ENCODE measurements around the gene NCOA3.
A peak's percentile ranks its signal among the peaks of the same experiment; 100 is the strongest.

The NCOA3 gene

GRCh38 chr20:47676912-47677634 lies 175.4 kb downstream of the NCOA3 start:
- Histone ChIP-seq H3K9ac (ENCODE audit: low read depth, low read length) (no peak overlapping the region), H3K4me3 (ENCODE audit: low read length) (no peak overlapping the region), H3K27ac (ENCODE audit: low read depth, low read length) (no peak overlapping the region), H3K36me3 (ENCODE audit: insufficient read depth, low read length) (peaks cover 3% of the 10 kb centered on the region; the same call in 1 of the 2 replicates), H3K4me1 (ENCODE audit: insufficient read depth, low read length) (0 out of 2 replicates have a peak, but pooled peaks cover 2% of the 10 kb centered on the region), H3K27me3 (ENCODE audit: insufficient read depth, low read length) (no peaks in the 10 kb centered on the region), H3K9me3 (ENCODE audit: insufficient read depth, low read depth, low read length) (no peaks in the 10 kb centered on the region)
- 93% methylated on average over 18 of the region's 18 CpGs for WGBS

GRCh38 chr20:47677635-47678453 lies 176.2 kb downstream of the NCOA3 start:
- Histone ChIP-seq H3K27ac (ENCODE audit: low read depth, low read length) (no peak overlapping the region), H3K27me3 (ENCODE audit: insufficient read depth, low read length) (no peaks in the 10 kb centered on the region), H3K36me3 (ENCODE audit: insufficient read depth, low read length) (peaks cover 4% of the 10 kb centered on the region; the same call in 1 of the 2 replicates), H3K4me3 (ENCODE audit: low read length) (no peak overlapping the region), H3K4me1 (ENCODE audit: insufficient read depth, low read length) (0 out of 2 replicates have a peak, but pooled peaks cover 2% of the 10 kb centered on the region), H3K9ac (ENCODE audit: low read depth, low read length) (no peak overlapping the region), H3K9me3 (ENCODE audit: insufficient read depth, low read depth, low read length) (no peaks in the 10 kb centered on the region)
- 45% methylated on average over 15 of the region's 15 CpGs for WGBS

- H3K4me1 ChIP-seq (ENCODE audit: insufficient read depth, low read length), result 0 out of 2 replicates have a peak, but pooled peaks cover 2% of the 10 kb centered on the region
- no peak overlapping the region for H3K9ac ChIP-seq (ENCODE audit: low read depth, low read length)
- peaks cover 9% of the 10 kb centered on the region; the same call in 1 of the 2 replicates for H3K36me3 ChIP-seq (ENCODE audit: insufficient read depth, low read length)
- no peaks in the 10 kb centered on the region for H3K27me3 ChIP-seq (ENCODE audit: insufficient read depth, low read length)
- no peak overlapping the region for H3K27ac ChIP-seq (ENCODE audit: low read depth, low read length)
- 94% methylated on average over 17 of the region's 17 CpGs for WGBS
- H3K4me3 ChIP-seq (ENCODE audit: low read length), result no peak overlapping the region
- no peaks in the 10 kb centered on the region for H3K9me3 ChIP-seq (ENCODE audit: insufficient read depth, low read depth, low read length)
These were observed 176.8 kb downstream of the NCOA3 start for GRCh38 chr20:47678536-47678935.

GRCh38 chr20:47679462-47679861 lies 177.8 kb downstream of the NCOA3 start:
- Histone ChIP-seq H3K27me3 (ENCODE audit: insufficient read depth, low read length) (no peaks in the 10 kb centered on the region), H3K9me3 (ENCODE audit: insufficient read depth, low read depth, low read length) (no peaks in the 10 kb centered on the region), H3K4me1 (ENCODE audit: insufficient read depth, low read length) (0 out of 2 replicates have a peak, but pooled peaks cover 2% of the 10 kb centered on the region), H3K36me3 (ENCODE audit: insufficient read depth, low read length) (peaks cover 10% of the 10 kb centered on the region; the same call in 1 of the 2 replicates), H3K4me3 (ENCODE audit: low read length) (no peak overlapping the region), H3K9ac (ENCODE audit: low read depth, low read length) (no peak overlapping the region), H3K27ac (ENCODE audit: low read depth, low read length) (no peak overlapping the region)
- WGBS, result 94% methylated on average over 4 of the region's 4 CpGs

- Histone ChIP-seq H3K27me3 (ENCODE audit: insufficient read depth, low read length) (no peaks in the 10 kb centered on the region), H3K9ac (ENCODE audit: low read depth, low read length) (no peak overlapping the region), H3K9me3 (ENCODE audit: insufficient read depth, low read depth, low read length) (no peaks in the 10 kb centered on the region), H3K4me1 (ENCODE audit: insufficient read depth, low read length) (no peaks in the 10 kb centered on the region), H3K36me3 (ENCODE audit: insufficient read depth, low read length) (peaks cover 10% of the 10 kb centered on the region; the same call in 1 of the 2 replicates), H3K4me3 (ENCODE audit: low read length) (no peak overlapping the region), H3K27ac (ENCODE audit: low read depth, low read length) (no peak overlapping the region)
- WGBS, result 94% methylated on average over 6 of the region's 6 CpGs
These were observed 179.3 kb downstream of the NCOA3 start for GRCh38 chr20:47680804-47681529.

GRCh38 chr20:47682028-47682783 lies 180.5 kb downstream of the NCOA3 start:
- WGBS, result 90% methylated on average over 22 of the region's 22 CpGs
- Histone ChIP-seq H3K9ac (ENCODE audit: low read depth, low read length) (no peak overlapping the region), H3K36me3 (ENCODE audit: insufficient read depth, low read length) (peaks cover 10% of the 10 kb centered on the region; the same call in 1 of the 2 replicates), H3K9me3 (ENCODE audit: insufficient read depth, low read depth, low read length) (no peaks in the 10 kb centered on the region), H3K27ac (ENCODE audit: low read depth, low read length) (no peak overlapping the region), H3K4me3 (ENCODE audit: low read length) (no peak overlapping the region), H3K27me3 (ENCODE audit: insufficient read depth, low read length) (no peaks in the 10 kb centered on the region), H3K4me1 (ENCODE audit: insufficient read depth, low read length) (peaks cover 5% of the 10 kb centered on the region; the same call in 1 of the 2 replicates)

- Histone ChIP-seq H3K9me3 (ENCODE audit: insufficient read depth, low read depth, low read length) (no peaks in the 10 kb centered on the region), H3K36me3 (ENCODE audit: insufficient read depth, low read length) (peaks cover 10% of the 10 kb centered on the region; the same call in 1 of the 2 replicates), H3K27me3 (ENCODE audit: insufficient read depth, low read length) (no peaks in the 10 kb centered on the region), H3K9ac (ENCODE audit: low read depth, low read length) (no peak overlapping the region), H3K4me3 (ENCODE audit: low read length) (no peak overlapping the region), H3K4me1 (ENCODE audit: insufficient read depth, low read length) (peaks cover 5% of the 10 kb centered on the region; the same call in 1 of the 2 replicates), H3K27ac (ENCODE audit: low read depth, low read length) (no peak overlapping the region)
- whole genome bisulfite sequencing, result 95% methylated on average over 19 of the region's 19 CpGs
These were observed 181.2 kb downstream of the NCOA3 start for GRCh38 chr20:47682916-47683315.

GRCh38 chr20:47684306-47685080 lies 182.8 kb downstream of the NCOA3 start:
- no peak overlapping the region for H3K4me3 ChIP-seq (ENCODE audit: low read length)
- WGBS, result 93% methylated on average over 25 of the region's 26 CpGs
- H3K9ac ChIP-seq (ENCODE audit: low read depth, low read length), result no peak overlapping the region
- no peaks in the 10 kb centered on the region for H3K27me3 ChIP-seq (ENCODE audit: insufficient read depth, low read length)
- peaks cover 5% of the 10 kb centered on the region for H3K4me1 ChIP-seq (ENCODE audit: insufficient read depth, low read length)
- peaks cover 15% of the 10 kb centered on the region; the same call in 1 of the 2 replicates for H3K36me3 ChIP-seq (ENCODE audit: insufficient read depth, low read length)
- H3K27ac ChIP-seq (ENCODE audit: low read depth, low read length), result no peak overlapping the region
- no peaks in the 10 kb centered on the region for H3K9me3 ChIP-seq (ENCODE audit: insufficient read depth, low read depth, low read length)

- no peak overlapping the region for H3K9ac ChIP-seq (ENCODE audit: low read depth, low read length)
- H3K27me3 ChIP-seq (ENCODE audit: insufficient read depth, low read length), result no peaks in the 10 kb centered on the region
- peaks cover 11% of the 10 kb centered on the region for H3K9me3 ChIP-seq (ENCODE audit: insufficient read depth, low read depth, low read length)
- H3K4me3 ChIP-seq (ENCODE audit: low read length), result no peak overlapping the region
- 85% methylated on average over 14 of the region's 14 CpGs for WGBS
- peaks cover 22% of the 10 kb centered on the region; the same call in 1 of the 2 replicates for H3K36me3 ChIP-seq (ENCODE audit: insufficient read depth, low read length)
- H3K27ac ChIP-seq (ENCODE audit: low read depth, low read length), result 0 out of 2 replicates have a peak overlapping the region, but pooled peaks have one; percentile 18
- H3K4me1 ChIP-seq (ENCODE audit: insufficient read depth, low read length), result peaks cover 5% of the 10 kb centered on the region
These were observed 184.9 kb downstream of the NCOA3 start for GRCh38 chr20:47686545-47686944.

Data from HUES64 (cell line).